Measurements from ENCODE around the gene SIGLEC5. TPM values are rescaled to one million over a fixed set of nuclear protein-coding genes. Genes with fewer than 3 reads are reported as not detected.

The SIGLEC5 gene
- total RNA-seq, 4 donors from 2014 or later, result 1.3 to 3.0 (median 2.5) TPM; not detected in 1

GRCh38 chr19:51626675-51627074, 3.5 kb downstream of the SIGLEC5 start:
- TF ChIP-seq CTCF (IDR thresholded peaks at IDR 0.05; ENCODE audit: low read depth), result no peak

- no peak for TF ChIP-seq CTCF (IDR thresholded peaks at IDR 0.05; ENCODE audit: low read depth)
Measured at GRCh38 chr19:51621178-51621577, 9.0 kb downstream of the SIGLEC5 start.

- TF ChIP-seq CTCF (IDR thresholded peaks at IDR 0.05; ENCODE audit: low read depth), result no peak
Measured at GRCh38 chr19:51615991-51616390, 14.2 kb downstream of the SIGLEC5 start.

- no peak for TF ChIP-seq CTCF (IDR thresholded peaks at IDR 0.05; ENCODE audit: low read depth)
Measured at GRCh38 chr19:51614789-51615188, 15.4 kb downstream of the SIGLEC5 start.

- no peak for TF ChIP-seq CTCF (IDR thresholded peaks at IDR 0.05; ENCODE audit: low read depth)
Measured at GRCh38 chr19:51610576-51610975, 19.6 kb downstream of the SIGLEC5 start.

- no peak for TF ChIP-seq CTCF (IDR thresholded peaks at IDR 0.05; ENCODE audit: low read depth)
Measured at GRCh38 chr19:51607920-51608562, 22.2 kb downstream of the SIGLEC5 start.

GRCh38 chr19:51607077-51607476, 23.1 kb downstream of the SIGLEC5 start:
- no peak for TF ChIP-seq CTCF (IDR thresholded peaks at IDR 0.05; ENCODE audit: low read depth)

Data from subcutaneous adipose tissue (tissue), 4 donors.